GM23338 (cell line): Measurements from ENCODE around the gene CDC42BPA. TPM values are rescaled to one million over a fixed set of nuclear protein-coding genes. Genes with fewer than 3 reads are reported as not detected.

Experiments used
- ATAC-seq: fragments of 200-7000 bp; cut with Tn5 transposase; 3 replicates; pipeline ENCODE4 v1.9.1; 2020
- DNase-seq: peaks from one replicate; pipeline ENCODE4 v3.0.0-alpha.2; 2015; ENCODE audit warnings: low spot score
- H2AFZ ChIP-seq: fragments of 200-600 bp; sonication (generic); 2 replicates; pipeline ENCODE4 v1.8.0; 2016; ENCODE audit warnings: antibody characterized with exemption, mild to moderate bottlenecking, moderate library complexity
- H3F3A ChIP-seq: fragments of 200-600 bp; sonication (generic); replicated peaks from 2 replicates; pipeline ENCODE4 v1.8.0; 2017; ENCODE audit warnings: antibody characterized with exemption, mixed run types, low read depth
- H3K27ac ChIP-seq: fragments of 200-600 bp; sonication (generic); 2 replicates; pipeline ENCODE4 v1.6.1; 2016; ENCODE audit warnings: low read depth
- H3K27me3 ChIP-seq: fragments of 200-600 bp; sonication (generic); 2 replicates; pipeline ENCODE4 v1.8.0; 2016; ENCODE audit warnings: mild to moderate bottlenecking, mixed run types, moderate library complexity; ENCODE audit not compliant: insufficient read depth
- H3K36me3 ChIP-seq: fragments of 200-600 bp; sonication (generic); 2 replicates; pipeline ENCODE4 v1.8.0; 2016; ENCODE audit warnings: mild to moderate bottlenecking; ENCODE audit not compliant: insufficient read depth
- H3K4me1 ChIP-seq: fragments of 200-600 bp; sonication (generic); 2 replicates; pipeline ENCODE4 v1.8.0; 2016; ENCODE audit warnings: mild to moderate bottlenecking, moderate library complexity; ENCODE audit not compliant: insufficient read depth
- H3K4me2 ChIP-seq: fragments of 200-600 bp; sonication (generic); 2 replicates; pipeline ENCODE4 v1.7.1; 2017; ENCODE audit warnings: mixed run types
- H3K4me3 ChIP-seq: fragments of 200-600 bp; sonication (generic); 2 replicates; pipeline ENCODE4 v1.6.1; 2016; ENCODE audit warnings: mixed run types
- H3K79me2 ChIP-seq: fragments of 200-600 bp; sonication (generic); replicated peaks from 2 replicates; pipeline ENCODE4 v1.8.0; 2017; ENCODE audit warnings: mild to moderate bottlenecking; ENCODE audit not compliant: insufficient read depth
- H3K9me2 ChIP-seq: fragments of 200-600 bp; sonication (generic); 2 replicates; pipeline ENCODE4 v1.8.0; 2017; ENCODE audit not compliant: insufficient read depth
- H4K20me1 ChIP-seq: fragments of 200-600 bp; sonication (generic); replicated peaks from 2 replicates; pipeline ENCODE4 v1.8.0; 2017; ENCODE audit warnings: mild to moderate bottlenecking; ENCODE audit not compliant: insufficient read depth
- H3K27ac Mint-ChIP-seq: 2 replicates; pipeline ENCODE4 v1.8.0; 2020; ENCODE audit warnings: inconsistent platforms, mild to moderate bottlenecking, moderate library complexity, mixed read lengths
- H3K27me3 Mint-ChIP-seq: 3 replicates; pipeline ENCODE4 v1.8.0; 2022; ENCODE audit warnings: low read depth, mild to moderate bottlenecking, moderate library complexity, mixed read lengths, inconsistent platforms; ENCODE audit not compliant: insufficient read depth, poor library complexity
- H3K36me3 Mint-ChIP-seq: 3 replicates; pipeline ENCODE4 v1.8.0; 2021; ENCODE audit warnings: low read depth, mild to moderate bottlenecking, inconsistent platforms, moderate library complexity, mixed read lengths
- H3K4me1 Mint-ChIP-seq: 3 replicates; pipeline ENCODE4 v1.8.0; 2020; ENCODE audit warnings: mild to moderate bottlenecking, inconsistent platforms, mixed read lengths
- H3K4me3 Mint-ChIP-seq: 3 replicates; pipeline ENCODE4 v1.8.0; 2021; ENCODE audit warnings: moderate library complexity, mild to moderate bottlenecking, inconsistent platforms, mixed read lengths
- H3K9me3 Mint-ChIP-seq: 3 replicates; pipeline ENCODE4 v1.8.0; 2020; ENCODE audit warnings: moderate library complexity, mild to moderate bottlenecking, inconsistent platforms, mixed read lengths
- CTCF ChIP-seq, 2 experiments: fragments of 200-600 bp in 1 of 2; sonication (generic) in 1 of 2; conservative IDR thresholded peaks; 2 replicates each; pipeline versions ENCODE4 v1.5.1 to v1.6.1; 2016 to 2017; ENCODE audit warnings: antibody characterized with exemption in 2 of 2, low read depth in 2 of 2, mild to moderate bottlenecking in 2 of 2, moderate library complexity in 1 of 2
- EZH2 ChIP-seq: fragments of 200-600 bp; sonication (generic); IDR thresholded peaks from one replicate; pipeline ENCODE4 v1.8.0; 2017; ENCODE audit warnings: antibody characterized with exemption, mild to moderate bottlenecking, low read depth; ENCODE audit not compliant: unreplicated experiment
- EZH2phosphoT487 ChIP-seq: fragments of 200-600 bp; sonication (generic); IDR thresholded peaks from one replicate; pipeline ENCODE4 v1.8.1; 2018; ENCODE audit warnings: antibody characterized with exemption; ENCODE audit not compliant: unreplicated experiment
- JUNB ChIP-seq: IDR thresholded peaks from one replicate; pipeline ENCODE4 v1.6.1; 2016; ENCODE audit warnings: antibody characterized with exemption; ENCODE audit not compliant: unreplicated experiment
- STAT1 ChIP-seq: IDR thresholded peaks from one replicate; pipeline ENCODE4 v1.6.1; 2016; ENCODE audit warnings: antibody characterized with exemption; ENCODE audit not compliant: unreplicated experiment
- ZNF331 ChIP-seq: fragments of 250-450 bp; sonication (Bioruptor Pico); IDR thresholded peaks from 2 replicates; pipeline ENCODE4 v1.5.0; 2020; ENCODE audit warnings: low read depth, mild to moderate bottlenecking, moderate library complexity
- ZNF462 ChIP-seq: fragments of 250-450 bp; sonication (Bioruptor Pico); IDR thresholded peaks from 2 replicates; pipeline ENCODE4 v1.5.0; 2020; ENCODE audit warnings: mild to moderate bottlenecking, moderate library complexity
- polyA plus RNA-seq: library from polyadenylated mRNA; unstranded; fragments of >200 nt; fragmentation: Nextera tagmentation; extraction: Ambion mirVana; gene quantifications from 2 replicates; pipeline ENCODE4 v1.2.1, GENCODE V29; 2016
- total RNA-seq: library from RNA; depleted of rRNA; stranded (reverse); fragments of >200 nt; shearing (Covaris generic); gene quantifications from 2 replicates; pipeline ENCODE4 v1.2.3, GENCODE V29; 2014

CDC42BPA gene
- total and polyA plus RNA-seq, 2 experiments from 2014 or later, result 17.7 to 40.1 TPM

DNA sequence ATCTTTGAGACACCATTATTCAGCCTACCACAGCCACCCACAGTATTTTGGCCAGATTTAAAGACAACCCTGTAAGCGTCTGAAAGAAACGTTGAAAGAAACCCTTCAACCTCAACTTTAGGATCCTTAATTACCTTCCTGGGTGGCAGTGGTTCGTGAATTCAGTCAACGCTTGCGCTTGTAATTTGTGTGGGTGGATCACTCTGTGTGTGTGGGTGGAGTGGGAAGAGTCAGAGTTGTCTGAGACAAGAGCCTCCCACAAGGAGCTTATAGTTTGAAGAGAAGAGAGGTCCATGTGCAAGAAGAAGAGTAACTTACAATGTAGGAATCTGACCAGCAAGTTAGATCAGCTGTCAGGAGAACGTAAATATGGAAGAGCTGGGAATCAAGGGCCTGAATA, 369.8 kb downstream of the CDC42BPA start (continued):
- no peak for TF ChIP-seq ZNF462 (CRISPR knock-in tag)
- no peak for TF ChIP-seq JUNB
- no peak for TF ChIP-seq EZH2phosphoT487

GRCh38 chr1:226948051-226948450, 370.2 kb downstream of the CDC42BPA start:
- Histone ChIP-seq H3K27me3 (no peaks in the 10 kb centered on the region), H4K20me1 (peaks cover 6% of the 10 kb centered on the region; the same call in 1 of the 2 replicates), H3K4me3 (no peak overlapping the region), H3F3A (no peaks in the 10 kb centered on the region), H3K79me2 (peaks cover 81% of the 10 kb centered on the region), H3K27ac (no peak overlapping the region), H3K4me1 (peaks cover 13% of the 10 kb centered on the region; the same call in 1 of the 2 replicates), H3K9me2 (no peaks in the 10 kb centered on the region), H3K4me2 (no peak overlapping the region), H3K36me3 (no peaks in the 10 kb centered on the region), H2AFZ (no peak overlapping the region)
- Mint-ChIP-seq H3K36me3 (peaks cover 4% of the 10 kb centered on the region; the same call in 2 of the 3 replicates), H3K9me3 (peaks cover 5% of the 10 kb centered on the region; the same call in 1 of the 3 replicates), H3K27ac (no peak overlapping the region), H3K27me3 (peaks cover 13% of the 10 kb centered on the region), H3K4me1 (peaks cover 42% of the 10 kb centered on the region), H3K4me3 (no peak overlapping the region)
- DNase-seq (no peak), ATAC-seq (no peak)
- TF ChIP-seq ZNF462 (CRISPR knock-in tag) (no peak), EZH2phosphoT487 (no peak), ZNF331 (CRISPR knock-in tag) (no peak), STAT1 (no peak), CTCF (conservative IDR thresholded peaks at IDR 0.05; ENCODE audit: low read depth in 2 of 2) (no peak), EZH2 (no peak)
